SK-N-SH (cell line): Measurements from ENCODE around the gene CLEC1B. TPM values are rescaled to one million over a fixed set of nuclear protein-coding genes. Genes with fewer than 3 reads are reported as not detected.
A peak's percentile ranks its signal among the peaks of the same experiment; 100 is the strongest.

Source experiments
- CTCF ChIA-PET: fragments of 300-600, 350-600 bp; formaldehyde crosslinking; extraction: SDS; loops from one replicate; lab custom pipeline; 2021; lab: Yijun Ruan, JAX
- POLR2A ChIA-PET: fragments of 350-600 bp; sonication (Branson Sonifier 250); formaldehyde crosslinking; extraction: SDS; loops from one replicate; lab custom pipeline; 2020; ENCODE audit warnings: antibody characterized with exemption, inconsistent platforms; lab: Yijun Ruan, JAX
- DNase-seq: peaks from one replicate; pipeline ENCODE4 v3.0.0; 2012
- H2AFZ ChIP-seq: fragments of 200-600 bp; sonication (generic); 2 replicates; pipeline ENCODE4 v1.8.1; 2016; ENCODE audit warnings: antibody characterized with exemption, mild to moderate bottlenecking, low read depth
- H3F3A ChIP-seq: fragments of 200-600 bp; sonication (generic); replicated peaks from 2 replicates; pipeline ENCODE3; 2016; ENCODE audit warnings: antibody characterized with exemption, mild to moderate bottlenecking; ENCODE audit not compliant: insufficient read depth
- H3K27ac ChIP-seq, 2 experiments: fragments of 200-500 bp in 1 of 2; fragments of 200-600 bp in 1 of 2; sonication (Bioruptor generic) in 1 of 2; sonication (generic), shearing (Covaris generic) in 1 of 2; 2 replicates each; pipeline versions ENCODE4 v1.5.1 to v1.6.1; 2014 to 2016; ENCODE audit warnings: low read depth in 2 of 2, inconsistent platforms in 1 of 2, low read length in 1 of 2, mild to moderate bottlenecking in 1 of 2, mixed read lengths in 1 of 2
- H3K27me3 ChIP-seq: fragments of 200-600 bp; sonication (generic), shearing (Covaris generic); 2 replicates; pipeline ENCODE4 v1.6.1; 2016; ENCODE audit warnings: mixed run types; ENCODE audit not compliant: insufficient read depth
- H3K36me3 ChIP-seq, 2 experiments: fragments of 200-500 bp in 1 of 2; fragments of 200-600 bp in 1 of 2; sonication (Bioruptor generic) in 1 of 2; sonication (generic) in 1 of 2; replicated peaks in 1 of 2; 2 replicates each; pipeline versions ENCODE3 to v1.5.1; 2014 to 2016; ENCODE audit warnings: low read length in 1 of 2, mild to moderate bottlenecking in 1 of 2; ENCODE audit not compliant: insufficient read depth in 2 of 2, control insufficient read depth in 1 of 2
- H3K4me1 ChIP-seq, 2 experiments: fragments of 200-500 bp in 1 of 2; fragments of 200-600 bp in 1 of 2; sonication (Bioruptor generic) in 1 of 2; sonication (generic), shearing (Covaris generic) in 1 of 2; 2 replicates each; pipeline versions ENCODE4 v1.5.1 to v1.6.1; 2014 to 2016; ENCODE audit warnings: low read depth in 1 of 2, low read length in 1 of 2, mixed run types in 1 of 2; ENCODE audit not compliant: insufficient read depth in 2 of 2, control insufficient read depth in 1 of 2
- H3K4me2 ChIP-seq: fragments of 200-600 bp; sonication (generic), shearing (Covaris generic); 2 replicates; pipeline ENCODE4 v1.6.1; 2017; ENCODE audit warnings: mixed run types
- H3K4me3 ChIP-seq, 2 experiments: fragments of 200-500 bp in 1 of 2; fragments of 200-600 bp in 1 of 2; sonication (Bioruptor generic) in 1 of 2; sonication (generic), shearing (Covaris generic) in 1 of 2; 2 replicates each; pipeline versions ENCODE4 v1.5.1 to v1.8.1; 2014 to 2016; ENCODE audit warnings: low read depth in 2 of 2, inconsistent platforms in 1 of 2, low read length in 1 of 2, mild to moderate bottlenecking in 1 of 2, mixed read lengths in 1 of 2, moderate library complexity in 1 of 2
- H3K79me2 ChIP-seq: fragments of 200-600 bp; sonication (generic); 2 replicates; pipeline ENCODE4 v1.8.1; 2017; ENCODE audit warnings: mild to moderate bottlenecking; ENCODE audit not compliant: insufficient read depth
- H3K9ac ChIP-seq: fragments of 200-600 bp; sonication (generic); 2 replicates; pipeline ENCODE4 v1.6.1; 2017; ENCODE audit warnings: mixed run types
- H3K9me2 ChIP-seq: fragments of 200-600 bp; sonication (generic); 2 replicates; pipeline ENCODE4 v1.6.1; 2017; ENCODE audit warnings: mixed run types
- H3K9me3 ChIP-seq: fragments of 200-600 bp; sonication (generic); 2 replicates; pipeline ENCODE4 v1.6.1; 2017; ENCODE audit warnings: mixed run types, mild to moderate bottlenecking, moderate library complexity
- H4K20me1 ChIP-seq: fragments of 200-600 bp; sonication (generic); 2 replicates; pipeline ENCODE4 v1.6.1; 2017; ENCODE audit warnings: mild to moderate bottlenecking, mixed run types; ENCODE audit not compliant: insufficient read depth
- CHD2 ChIP-seq: fragments of 150-350 bp; IDR thresholded peaks from 2 replicates; pipeline ENCODE4 v1.6.1; 2018; ENCODE audit warnings: low read length; ENCODE audit not compliant: partially characterized antibody
- CTCF ChIP-seq: fragments of 200-600 bp; sonication (generic); IDR thresholded peaks from 2 replicates; pipeline ENCODE4 v1.6.1; 2017; ENCODE audit warnings: antibody characterized with exemption, mild to moderate bottlenecking, moderate library complexity
- ELF1 ChIP-seq: IDR thresholded peaks from 2 replicates; pipeline ENCODE4 v1.4.0; 2012
- EP300 ChIP-seq, 2 experiments: IDR thresholded peaks; 2 replicates each; pipeline versions ENCODE4 v1.4.0 to v1.6.1; 2012; ENCODE audit warnings: borderline replicate concordance in 1 of 2, low read depth in 1 of 2, low read length in 1 of 2
- EZH2phosphoT487 ChIP-seq: fragments of 200-600 bp; sonication (generic); IDR thresholded peaks from 2 replicates; pipeline ENCODE4 v1.6.1; 2017; ENCODE audit warnings: low read depth, mixed run types, mild to moderate bottlenecking, antibody characterized with exemption, moderate library complexity, borderline replicate concordance
- FOXJ3 ChIP-seq: sonication (generic); formaldehyde crosslinking; IDR thresholded peaks from 2 replicates; pipeline ENCODE4 v1.5.1; 2020; ENCODE audit warnings: mild to moderate bottlenecking, missing genetic modification reagents
- FOXM1 ChIP-seq: IDR thresholded peaks from 2 replicates; pipeline ENCODE4 v1.4.0; 2012; ENCODE audit warnings: low read depth, mild to moderate bottlenecking
- IRF3 ChIP-seq: fragments of 150-350 bp; IDR thresholded peaks from 2 replicates; pipeline ENCODE4 v1.6.1; 2016; ENCODE audit warnings: mild to moderate bottlenecking, low read depth, low read length
- JUND ChIP-seq: IDR thresholded peaks from 2 replicates; pipeline ENCODE4 v1.4.0; 2012
- MEF2A ChIP-seq: IDR thresholded peaks from 2 replicates; pipeline ENCODE4 v1.4.0; 2012; ENCODE audit warnings: low read depth, borderline replicate concordance
- RAD21 ChIP-seq: IDR thresholded peaks from 2 replicates; pipeline ENCODE4 v1.6.1; 2012; ENCODE audit warnings: mild to moderate bottlenecking, low read length
- REST ChIP-seq: IDR thresholded peaks from 2 replicates; pipeline ENCODE4 v1.6.1; 2012; ENCODE audit warnings: mild to moderate bottlenecking, low read depth, low read length, moderate library complexity
- ZBTB33 ChIP-seq: IDR thresholded peaks from 2 replicates; pipeline ENCODE4 v1.4.0; 2012; ENCODE audit warnings: low read depth, borderline replicate concordance
- WGBS: methylation state at CpG from one replicate; pipeline ENCODE4 v1.1.6; 2017; ENCODE audit warnings: low lambda C conversion rate; 5-methylcytosine and 5-hydroxymethylcytosine counted together
- polyA plus RNA-seq, 3 experiments: library from polyadenylated mRNA; depleted of rRNA; stranded (reverse); fragments of >200 nt; gene quantifications; 2 replicates each; pipeline ENCODE4 v1.2.3, GENCODE V29; 2012
- TF ChIP-seq, protein P1 (sequence below): IDR thresholded peaks from 2 replicates; pipeline ENCODE4 v1.4.0; 2012; ENCODE audit warnings: low read depth

Gene CLEC1B
- polyA plus RNA-seq, 1 of the 3 experiments (the other 2 are of a cell fraction), result not detected

DNA sequence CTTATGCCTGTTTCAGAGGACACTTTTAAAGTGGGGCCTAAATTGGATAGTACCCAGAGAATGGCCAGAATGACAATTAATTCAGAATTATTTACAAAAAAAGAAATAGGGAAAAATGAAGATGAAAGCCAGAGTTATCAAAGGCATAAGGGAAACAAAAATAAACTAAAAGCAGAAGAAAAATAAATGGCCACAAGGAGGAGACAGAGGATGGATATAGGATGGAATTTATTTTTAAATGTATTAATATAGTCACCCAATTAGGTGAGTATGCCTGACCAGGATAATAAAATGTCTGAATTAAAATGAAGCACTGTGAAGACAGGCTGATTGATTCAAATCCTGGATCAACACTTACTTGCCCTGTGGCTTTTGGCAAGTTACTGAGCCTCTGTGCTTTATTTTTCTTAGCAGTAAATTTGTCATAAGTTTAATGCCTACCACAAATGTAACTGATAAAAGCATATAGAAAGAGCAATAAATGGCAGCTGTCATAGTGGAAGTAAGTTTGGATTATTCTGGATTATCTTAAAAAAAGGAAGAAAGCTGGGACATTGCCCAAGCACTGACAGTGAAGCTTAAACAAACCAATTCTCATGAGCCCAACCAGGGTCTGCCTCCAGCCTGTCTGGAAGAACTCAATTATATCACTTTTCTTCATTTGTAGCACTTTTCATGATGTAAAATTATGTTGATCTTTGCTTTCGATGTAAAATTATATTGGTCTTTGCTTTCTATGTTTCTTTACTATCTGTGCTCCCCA, 35.0 kb upstream of the CLEC1B start:
- WGBS, result 2% methylated on average over 1 of the region's 1 CpG
- no peaks in the 10 kb centered on the region for H3K36me3 ChIP-seq
- no peaks in the 10 kb centered on the region for H3K4me1 ChIP-seq
- H3K9me3 ChIP-seq, result no peaks in the 10 kb centered on the region
- no peak overlapping the region for H3K27ac ChIP-seq
- H3K79me2 ChIP-seq, result no peaks in the 10 kb centered on the region
- no peak overlapping the region for H2AFZ ChIP-seq
- H3K27me3 ChIP-seq, result no peaks in the 10 kb centered on the region
- no peaks in the 10 kb centered on the region for H3F3A ChIP-seq
- H3K4me2 ChIP-seq, result no peak overlapping the region
- no peaks in the 10 kb centered on the region for H3K9me2 ChIP-seq
- DNase-seq, result no peak
- no peak overlapping the region for H3K9ac ChIP-seq
- POLR2A ChIA-PET, result no interaction called here
- H4K20me1 ChIP-seq, result no peaks in the 10 kb centered on the region
- peak; percentile 51 for TF ChIP-seq CTCF
- no peak for TF ChIP-seq IRF3
- peak; percentile 30; the same call in 1 of the 2 replicates for TF ChIP-seq RAD21
- TF ChIP-seq, all 33 proteins: peak for 2
- CTCF ChIA-PET, result no interaction called here
- no peak overlapping the region for H3K4me3 ChIP-seq

DNA sequence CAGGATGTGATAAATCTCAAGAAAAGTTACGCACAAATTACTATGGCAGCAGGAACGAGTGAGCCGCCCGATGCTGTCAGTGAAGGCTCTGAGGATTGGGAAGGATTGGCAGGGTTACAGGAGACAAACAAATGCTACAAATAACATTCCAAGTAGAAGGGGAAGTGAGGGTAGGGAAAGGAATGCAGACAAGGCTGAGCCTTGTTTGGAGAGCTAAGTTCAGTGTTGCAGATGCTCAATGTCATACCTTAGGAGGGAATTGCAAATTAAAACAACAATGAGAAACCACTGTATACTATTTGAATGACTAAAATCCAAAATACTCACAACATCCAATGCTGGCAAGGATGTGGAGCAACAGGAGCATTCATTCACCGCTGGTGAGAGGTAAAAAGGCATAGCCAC, 32.9 kb upstream of the CLEC1B start:
- H3K4me1 ChIP-seq, result no peaks in the 10 kb centered on the region
- H3K27ac ChIP-seq, result no peak overlapping the region
- no peaks in the 10 kb centered on the region for H3K9me2 ChIP-seq
- H3K36me3 ChIP-seq, result no peaks in the 10 kb centered on the region
- H3K27me3 ChIP-seq, result no peaks in the 10 kb centered on the region
- H3K9me3 ChIP-seq, result no peaks in the 10 kb centered on the region
- H3K4me3 ChIP-seq, result no peak overlapping the region
- no peak for DNase-seq
- POLR2A ChIA-PET, result no interaction called here
- H3K79me2 ChIP-seq, result no peaks in the 10 kb centered on the region
- 31% methylated on average over 5 of the region's 5 CpGs for WGBS
- no peaks in the 10 kb centered on the region for H4K20me1 ChIP-seq
- H3F3A ChIP-seq, result no peaks in the 10 kb centered on the region
- H3K9ac ChIP-seq, result no peak overlapping the region
- no peak overlapping the region for H3K4me2 ChIP-seq
- CTCF ChIA-PET, result interaction anchor here (1.3 kb wide), 1 partner anchor 108 kb away, joined by 3 read pairs; no protein-coding TSS in a partner anchor
- H2AFZ ChIP-seq, result no peak overlapping the region
- TF ChIP-seq FOXM1 (no peak), FOXJ3 (CRISPR knock-in tag) (no peak), MEF2A (no peak), CHD2 (no peak), ZBTB33 (no peak), EZH2phosphoT487 (no peak), CTCF (no peak), JUND (no peak), REST (no peak), ELF1 (no peak), EP300 (IDR thresholded peaks at IDR 0.05; ENCODE audit: borderline replicate concordance in 1 of 2, low read depth in 1 of 2, low read length in 1 of 2) (no peak)
- TF ChIP-seq, protein P1, sequence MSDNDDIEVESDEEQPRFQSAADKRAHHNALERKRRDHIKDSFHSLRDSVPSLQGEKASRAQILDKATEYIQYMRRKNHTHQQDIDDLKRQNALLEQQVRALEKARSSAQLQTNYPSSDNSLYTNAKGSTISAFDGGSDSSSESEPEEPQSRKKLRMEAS, result no peak
